GM19043 (cell line): ENCODE data around the gene LMBR1L.
A peak's percentile ranks its signal among the peaks of the same experiment; 100 is the strongest.
"Not testable (repeated sequence)": the region's sequence is repeated elsewhere in the genome, so short reads cannot be mapped to it uniquely, and the experiment has no call there.

Source experiments
- ATAC-seq: cut with Tn5 transposase; IDR thresholded peaks from one replicate; pipeline ENCODE4 v1.9.1; 2021; ENCODE audit warnings: low read depth; ENCODE audit not compliant: unreplicated experiment

LMBR1L gene, protein sequence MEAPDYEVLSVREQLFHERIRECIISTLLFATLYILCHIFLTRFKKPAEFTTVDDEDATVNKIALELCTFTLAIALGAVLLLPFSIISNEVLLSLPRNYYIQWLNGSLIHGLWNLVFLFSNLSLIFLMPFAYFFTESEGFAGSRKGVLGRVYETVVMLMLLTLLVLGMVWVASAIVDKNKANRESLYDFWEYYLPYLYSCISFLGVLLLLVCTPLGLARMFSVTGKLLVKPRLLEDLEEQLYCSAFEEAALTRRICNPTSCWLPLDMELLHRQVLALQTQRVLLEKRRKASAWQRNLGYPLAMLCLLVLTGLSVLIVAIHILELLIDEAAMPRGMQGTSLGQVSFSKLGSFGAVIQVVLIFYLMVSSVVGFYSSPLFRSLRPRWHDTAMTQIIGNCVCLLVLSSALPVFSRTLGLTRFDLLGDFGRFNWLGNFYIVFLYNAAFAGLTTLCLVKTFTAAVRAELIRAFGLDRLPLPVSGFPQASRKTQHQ

GRCh38 chr12:49110464-49111155 is at the start of gene LMBR1L:
TSS of gene LMBR1L (minus strand) at chr12:49110847. CDS start at chr12:49110555, 292 bp downstream.
- ATAC-seq = peak; percentile 99

- ATAC-seq = no peak
Measured at GRCh38 chr12:49160399-49160798, 49.8 kb upstream of the LMBR1L start.

DNA sequence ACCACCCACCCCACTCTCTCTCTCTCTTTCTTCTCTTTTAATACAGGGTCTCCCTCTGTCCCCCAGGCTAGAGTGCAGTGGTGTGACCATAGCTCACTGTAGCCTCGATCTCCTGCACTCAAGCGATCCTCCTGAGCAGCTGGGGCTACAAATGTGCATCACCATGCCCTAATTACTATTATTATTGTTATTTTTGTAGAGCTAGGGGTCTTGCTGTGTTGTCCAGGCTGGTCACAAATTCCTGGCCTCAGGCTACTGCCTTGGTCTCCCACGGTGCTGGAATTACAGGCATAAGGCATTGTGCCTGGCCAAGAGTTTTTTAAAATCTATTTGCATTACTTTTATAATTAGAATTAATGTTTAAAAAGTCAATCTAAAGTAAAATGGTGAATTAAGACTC is 43.6 kb upstream of the LMBR1L start:
- ATAC-seq = no peak

DNA sequence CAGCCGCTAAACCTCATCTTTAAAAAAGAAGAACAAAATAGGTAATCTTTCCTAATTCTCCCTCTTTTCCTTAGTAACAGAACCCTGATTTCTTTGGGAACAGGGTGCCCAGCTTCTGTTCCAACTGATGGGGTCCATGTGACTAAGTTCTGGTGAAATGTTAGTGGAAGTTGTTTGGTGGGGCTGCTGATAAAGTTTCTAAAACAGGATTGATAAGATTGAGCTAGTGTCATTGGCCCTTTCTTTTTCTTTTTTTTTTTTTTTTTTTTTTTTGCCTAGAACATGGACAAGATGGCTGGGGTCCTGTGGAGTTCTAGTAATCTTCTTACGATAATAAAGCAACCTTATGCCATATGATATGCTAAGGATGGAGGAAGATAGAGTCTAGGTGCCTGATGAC is 36.7 kb upstream of the LMBR1L start:
- ATAC-seq = no peak

GRCh38 chr12:49146406-49146805 is 35.8 kb upstream of the LMBR1L start:
- ATAC-seq = no peak

DNA sequence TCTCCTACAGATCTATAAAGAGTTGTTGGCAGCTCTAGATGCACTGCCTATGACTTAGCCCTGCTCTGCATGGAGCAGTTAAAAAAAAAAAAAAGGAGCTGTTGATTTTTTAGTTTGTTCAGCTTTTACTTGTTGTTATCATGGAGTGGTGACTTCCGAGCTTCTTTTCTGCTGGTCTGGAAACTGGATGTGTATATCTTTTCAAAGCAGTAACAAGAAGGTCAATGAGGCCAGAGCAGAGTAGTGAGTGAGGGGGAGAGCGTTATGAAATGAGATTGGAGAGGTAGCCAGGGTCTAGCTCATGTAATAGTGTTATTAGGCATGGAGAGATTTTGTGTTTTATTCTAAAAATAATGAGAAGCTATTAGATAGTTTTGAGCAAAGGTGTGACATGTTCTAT is 33.7 kb upstream of the LMBR1L start:
- ATAC-seq = no peak

- ATAC-seq = no peak
Measured at GRCh38 chr12:49138999-49139398, 28.4 kb upstream of the LMBR1L start.

GRCh38 chr12:49138587-49138986 is 27.9 kb upstream of the LMBR1L start:
- no peak for ATAC-seq

DNA sequence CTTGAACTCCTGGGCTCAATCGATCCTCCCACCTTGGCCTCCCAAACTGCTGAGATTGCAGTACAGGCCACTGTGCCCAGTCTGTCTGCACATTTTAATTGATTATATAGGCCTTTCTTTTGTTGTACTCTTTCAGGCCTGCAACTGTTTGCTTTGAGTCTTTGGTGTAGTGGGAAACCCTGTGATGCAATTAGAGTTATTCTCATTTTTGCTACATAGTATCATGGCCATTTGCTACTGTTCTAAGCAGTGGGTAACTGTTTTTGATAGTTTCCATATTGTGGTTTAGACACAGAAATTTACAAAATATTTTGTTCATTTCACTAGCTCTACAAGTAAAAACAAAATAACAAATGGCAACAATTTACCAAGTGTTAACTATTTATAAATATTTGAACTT is 26.8 kb upstream of the LMBR1L start:
- ATAC-seq = no peak

DNA sequence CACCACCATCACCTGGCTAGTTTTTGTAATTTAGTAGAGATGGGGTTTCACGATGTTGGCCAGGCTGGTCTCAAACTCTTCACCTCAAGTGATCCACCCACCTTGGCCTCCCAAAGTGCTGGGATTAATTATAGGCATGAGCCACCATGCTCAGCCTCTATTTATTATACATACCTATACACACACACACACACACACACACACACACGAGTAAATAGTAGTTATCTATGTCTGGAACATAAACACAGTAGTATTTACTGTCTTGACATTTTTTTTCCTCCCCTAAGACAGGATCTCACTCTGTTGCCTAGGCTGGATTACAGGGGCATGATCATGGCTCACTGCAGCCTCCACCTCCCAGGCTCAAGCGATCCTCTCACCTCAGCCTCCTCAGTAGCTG is 26.4 kb upstream of the LMBR1L start:
- not testable (repeated sequence) for ATAC-seq

DNA sequence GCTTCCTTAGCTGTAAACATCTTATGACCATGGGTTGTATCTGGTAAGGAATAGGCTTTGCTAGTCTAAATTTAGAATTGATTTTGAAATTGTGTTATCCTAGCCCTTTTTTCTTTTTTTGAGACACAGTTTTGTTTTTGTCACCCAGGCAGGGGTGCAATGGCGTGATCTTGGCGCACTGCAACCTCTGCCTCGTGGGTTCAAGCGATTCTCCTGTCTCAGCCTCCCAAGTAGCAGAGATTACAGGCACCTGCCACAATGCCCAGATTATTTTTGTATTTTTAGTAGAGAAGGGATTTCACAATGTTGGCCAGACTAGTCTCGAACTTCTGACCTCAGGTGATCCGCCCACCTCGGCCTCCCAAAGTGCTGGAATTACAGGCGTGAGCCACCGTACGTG is 22.9 kb upstream of the LMBR1L start:
- no peak for ATAC-seq

DNA sequence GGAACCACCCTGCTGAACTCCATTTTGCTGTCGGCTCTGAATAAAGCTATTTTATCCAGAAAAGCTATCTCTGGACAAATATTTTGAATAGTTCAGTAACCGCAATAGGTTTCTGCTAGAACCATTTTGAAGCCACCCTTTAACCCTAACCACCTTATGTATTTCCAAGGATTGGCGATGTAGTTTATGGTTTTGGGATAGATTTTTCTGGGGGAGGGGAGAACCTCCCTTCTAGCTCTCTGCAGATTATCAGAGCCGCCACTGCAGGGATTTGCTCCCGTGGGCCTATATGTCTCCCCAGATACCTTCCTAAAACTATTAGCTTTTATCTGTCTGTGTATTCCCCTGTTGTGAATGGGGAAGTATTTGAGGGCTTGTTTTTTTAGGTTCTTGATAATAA is 22.4 kb upstream of the LMBR1L start:
- no peak for ATAC-seq

DNA sequence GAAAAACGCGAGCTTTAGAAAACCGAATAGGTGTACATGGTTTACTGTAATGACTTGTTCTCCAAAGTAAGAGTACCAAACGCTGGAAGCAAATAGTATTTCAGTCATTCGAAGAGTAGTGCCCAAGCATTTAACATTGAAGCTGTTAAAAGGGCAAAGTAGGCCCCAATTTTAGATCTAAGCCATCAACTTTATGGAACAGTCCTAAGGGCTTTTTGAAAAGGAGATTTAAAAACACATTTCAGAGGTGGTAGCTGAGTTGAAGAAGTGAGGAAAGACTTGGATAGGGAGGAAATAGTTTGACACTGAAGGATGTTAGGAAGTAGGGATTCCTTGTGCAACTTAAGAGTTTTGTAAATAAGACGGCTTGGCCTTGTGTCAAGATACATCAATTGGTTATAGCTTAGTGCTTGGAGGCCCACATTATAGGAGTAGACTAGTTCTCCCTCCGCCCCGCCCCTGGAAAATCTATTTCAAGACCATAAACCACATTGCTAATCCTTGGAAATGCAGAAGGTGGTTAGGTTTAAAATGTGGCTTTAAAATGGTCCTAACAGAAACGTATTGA is 21.3 kb upstream of the LMBR1L start:
- no peak for ATAC-seq

- ATAC-seq = peak; percentile 71
Measured at GRCh38 chr12:49131051-49131893, 20.6 kb upstream of the LMBR1L start, which contains the start of gene TUBA1B. TSS of gene TUBA1B (minus strand) at chr12:49131395. CDS start at chr12:49131300, 95 bp downstream.

DNA sequence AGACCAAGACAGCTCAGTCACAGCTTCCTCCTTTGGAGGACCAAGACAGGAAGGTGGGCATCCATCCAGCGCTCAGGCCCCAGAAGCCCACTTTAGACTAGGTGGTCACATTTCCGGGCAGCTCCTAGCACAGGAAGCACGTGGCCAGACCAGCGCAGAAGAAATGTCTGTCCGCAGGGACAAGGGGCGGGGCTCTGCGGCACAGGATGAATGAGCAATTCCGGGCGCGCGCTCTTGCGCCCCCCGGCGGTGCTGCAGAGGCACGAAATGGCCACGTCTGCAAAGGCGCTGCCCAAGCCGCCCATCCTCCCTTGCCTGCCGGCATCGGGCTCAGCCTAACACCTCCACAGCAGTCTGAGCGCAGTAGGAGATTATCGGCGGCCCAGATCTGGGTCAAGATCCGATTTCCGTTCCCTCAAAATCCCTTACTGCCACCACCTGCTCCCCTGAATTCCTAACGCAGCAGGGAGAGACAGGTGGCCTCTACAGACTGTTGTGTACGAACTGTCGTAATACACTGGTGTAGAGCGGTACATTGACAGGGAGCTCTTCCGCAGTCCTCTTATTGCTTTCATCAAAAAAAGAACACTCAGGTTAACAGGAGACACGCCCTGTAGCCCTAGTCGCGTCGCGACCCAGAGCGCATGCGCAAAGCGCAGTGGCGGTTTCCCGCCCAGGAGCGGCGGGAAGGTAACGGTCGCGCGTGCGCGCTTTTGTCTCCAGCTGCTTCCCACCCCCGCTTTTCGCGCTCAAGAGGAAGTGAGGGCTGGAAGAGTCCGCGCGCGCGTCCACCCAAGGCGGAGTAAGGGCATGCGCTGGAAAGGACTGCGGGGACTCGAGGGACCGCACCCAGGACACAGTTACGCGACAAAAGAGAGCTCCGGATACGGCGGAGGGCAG is 19.8 kb upstream of the LMBR1L start:
- ATAC-seq = peak; percentile 42

GRCh38 chr12:49129332-49130150 is 18.9 kb upstream of the LMBR1L start:
- no peak for ATAC-seq

GRCh38 chr12:49127971-49128370 is 17.3 kb upstream of the LMBR1L start:
- ATAC-seq = not testable (repeated sequence)

DNA sequence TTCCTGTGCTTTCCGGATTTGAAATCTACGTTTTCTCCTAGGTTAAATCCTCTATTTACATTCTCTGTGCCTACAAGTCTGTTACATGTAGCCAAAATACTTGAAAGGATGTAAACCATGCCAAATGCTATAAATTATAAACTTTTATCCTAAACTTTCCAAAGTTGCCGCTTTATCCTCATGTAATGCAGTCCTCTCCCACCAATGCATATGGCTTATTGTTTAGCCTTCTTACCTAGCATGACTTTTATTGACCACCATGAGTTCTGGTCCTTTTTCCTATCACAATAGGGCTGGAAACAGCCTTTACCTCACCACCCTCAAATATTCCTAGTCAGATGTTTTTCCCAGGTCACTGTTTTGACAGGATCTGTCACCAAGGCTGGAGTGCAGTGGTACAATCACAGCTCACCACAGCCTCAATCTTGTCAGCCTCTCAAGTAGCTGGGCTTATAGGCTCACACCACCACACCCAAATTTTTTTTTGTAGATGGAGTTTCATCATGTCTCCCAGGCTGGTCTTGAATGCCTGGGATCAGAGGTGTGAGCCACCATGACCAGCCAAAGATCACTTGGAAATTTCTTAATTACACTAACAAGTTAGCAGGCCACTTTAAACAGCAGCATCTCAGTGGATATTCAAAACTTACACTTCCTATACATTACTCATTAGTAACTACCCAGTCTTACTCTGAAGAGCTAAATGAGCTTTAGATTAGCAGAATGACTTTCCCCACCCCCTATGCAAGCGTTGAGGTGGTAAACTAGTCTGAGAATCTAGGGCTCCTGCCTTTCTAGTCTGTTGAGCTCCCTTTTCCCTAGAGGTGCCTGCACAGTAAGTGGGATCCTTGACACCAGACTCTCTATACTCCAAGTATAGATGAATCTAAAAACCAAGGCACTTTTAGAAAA is 16.5 kb upstream of the LMBR1L start:
- ATAC-seq = no peak
